Parathyroid adenoma (tissue), 2 donors: ENCODE results near the gene SPEM2.

ENCODE experiments used
- H2AFZ ChIP-seq: fragments of 300-600 bp; sonication (generic); one replicate; pipeline ENCODE4 v1.7.0; 2017; ENCODE audit warnings: antibody characterized with exemption, mild to moderate bottlenecking
- H3K27ac ChIP-seq: fragments of 300-600 bp; sonication (generic); one replicate; pipeline ENCODE4 v1.7.0; 2017
- H3K27me3 ChIP-seq: fragments of 300-600 bp; sonication (generic); one replicate; pipeline ENCODE4 v1.7.0; 2017; ENCODE audit warnings: low read length; ENCODE audit not compliant: control insufficient read depth, insufficient read depth
- H3K36me3 ChIP-seq: fragments of 300-600 bp; sonication (generic); one replicate; pipeline ENCODE4 v1.7.0; 2017; ENCODE audit warnings: low read length; ENCODE audit not compliant: control insufficient read depth, insufficient read depth
- H3K4me1 ChIP-seq: fragments of 300-600 bp; sonication (generic); one replicate; pipeline ENCODE4 v1.7.0; 2017; ENCODE audit warnings: control low read depth
- H3K4me2 ChIP-seq: fragments of 300-600 bp; sonication (generic); one replicate; pipeline ENCODE4 v1.7.0; 2017; ENCODE audit warnings: low read length
- H3K4me3 ChIP-seq: fragments of 300-600 bp; sonication (generic); one replicate; pipeline ENCODE4 v1.7.0; 2017; ENCODE audit warnings: low read depth, low read length
- H3K79me2 ChIP-seq: fragments of 300-600 bp; sonication (generic); one replicate; pipeline ENCODE4 v1.7.0; 2017; ENCODE audit warnings: control low read depth
- H3K9ac ChIP-seq: fragments of 300-600 bp; sonication (generic); one replicate; pipeline ENCODE4 v1.7.0; 2017; ENCODE audit warnings: mild to moderate bottlenecking
- H3K9me3 ChIP-seq: fragments of 300-600 bp; sonication (generic); one replicate; pipeline ENCODE4 v1.7.0; 2017; ENCODE audit warnings: low read length; ENCODE audit not compliant: control insufficient read depth
- TF ChIP-seq, protein P1 (sequence below): fragments of 300-600 bp; sonication (generic); IDR thresholded peaks from one replicate; pipeline ENCODE4 v1.7.0; 2017; ENCODE audit warnings: antibody characterized with exemption, mild to moderate bottlenecking
- donor health status: primary hyperparathyroidism.

Gene SPEM2

GRCh38 chr17:7403727-7403976 is 21.8 kb upstream of the SPEM2 start:
- TF ChIP-seq, protein P1, sequence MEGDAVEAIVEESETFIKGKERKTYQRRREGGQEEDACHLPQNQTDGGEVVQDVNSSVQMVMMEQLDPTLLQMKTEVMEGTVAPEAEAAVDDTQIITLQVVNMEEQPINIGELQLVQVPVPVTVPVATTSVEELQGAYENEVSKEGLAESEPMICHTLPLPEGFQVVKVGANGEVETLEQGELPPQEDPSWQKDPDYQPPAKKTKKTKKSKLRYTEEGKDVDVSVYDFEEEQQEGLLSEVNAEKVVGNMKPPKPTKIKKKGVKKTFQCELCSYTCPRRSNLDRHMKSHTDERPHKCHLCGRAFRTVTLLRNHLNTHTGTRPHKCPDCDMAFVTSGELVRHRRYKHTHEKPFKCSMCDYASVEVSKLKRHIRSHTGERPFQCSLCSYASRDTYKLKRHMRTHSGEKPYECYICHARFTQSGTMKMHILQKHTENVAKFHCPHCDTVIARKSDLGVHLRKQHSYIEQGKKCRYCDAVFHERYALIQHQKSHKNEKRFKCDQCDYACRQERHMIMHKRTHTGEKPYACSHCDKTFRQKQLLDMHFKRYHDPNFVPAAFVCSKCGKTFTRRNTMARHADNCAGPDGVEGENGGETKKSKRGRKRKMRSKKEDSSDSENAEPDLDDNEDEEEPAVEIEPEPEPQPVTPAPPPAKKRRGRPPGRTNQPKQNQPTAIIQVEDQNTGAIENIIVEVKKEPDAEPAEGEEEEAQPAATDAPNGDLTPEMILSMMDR = no peak
- peaks cover 11% of the 10 kb centered on the region for H3K4me1 ChIP-seq
- no peaks in the 10 kb centered on the region for H3K9me3 ChIP-seq
- H3K4me2 ChIP-seq = peak overlapping the region; percentile 87
- H2AFZ ChIP-seq = peak overlapping the region; percentile 80
- H3K9ac ChIP-seq = no peak overlapping the region
- H3K27ac ChIP-seq = peak overlapping the region; percentile 72
- H3K36me3 ChIP-seq = no peaks in the 10 kb centered on the region
- peaks cover 3% of the 10 kb centered on the region for H3K79me2 ChIP-seq
- peak overlapping the region; percentile 90 for H3K4me3 ChIP-seq
- H3K27me3 ChIP-seq = no peaks in the 10 kb centered on the region

- H3K4me1 ChIP-seq = peaks cover 11% of the 10 kb centered on the region
- no peaks in the 10 kb centered on the region for H3K36me3 ChIP-seq
- TF ChIP-seq, protein P1 = no peak
- peak within 1 kb of the TSS; percentile 87 for H3K4me2 ChIP-seq
- H2AFZ ChIP-seq = peak within 1 kb of the TSS; percentile 81
- peaks cover 3% of the 10 kb centered on the region for H3K79me2 ChIP-seq
- H3K27me3 ChIP-seq = no peaks in the 10 kb centered on the region
- H3K27ac ChIP-seq = peak within 1 kb of the TSS; percentile 72
- peak within 1 kb of the TSS; percentile 90 for H3K4me3 ChIP-seq
- H3K9me3 ChIP-seq = no peaks in the 10 kb centered on the region
- peak within 1 kb of the TSS; percentile 11 for H3K9ac ChIP-seq
These were observed 21.3 kb upstream of the SPEM2 start, which contains the start of gene TMEM256 for GRCh38 chr17:7403977-7404736. TMEM256 (minus strand) TSS chr17:7404097; CDS start chr17:7404084, 13 bp downstream.

DNA sequence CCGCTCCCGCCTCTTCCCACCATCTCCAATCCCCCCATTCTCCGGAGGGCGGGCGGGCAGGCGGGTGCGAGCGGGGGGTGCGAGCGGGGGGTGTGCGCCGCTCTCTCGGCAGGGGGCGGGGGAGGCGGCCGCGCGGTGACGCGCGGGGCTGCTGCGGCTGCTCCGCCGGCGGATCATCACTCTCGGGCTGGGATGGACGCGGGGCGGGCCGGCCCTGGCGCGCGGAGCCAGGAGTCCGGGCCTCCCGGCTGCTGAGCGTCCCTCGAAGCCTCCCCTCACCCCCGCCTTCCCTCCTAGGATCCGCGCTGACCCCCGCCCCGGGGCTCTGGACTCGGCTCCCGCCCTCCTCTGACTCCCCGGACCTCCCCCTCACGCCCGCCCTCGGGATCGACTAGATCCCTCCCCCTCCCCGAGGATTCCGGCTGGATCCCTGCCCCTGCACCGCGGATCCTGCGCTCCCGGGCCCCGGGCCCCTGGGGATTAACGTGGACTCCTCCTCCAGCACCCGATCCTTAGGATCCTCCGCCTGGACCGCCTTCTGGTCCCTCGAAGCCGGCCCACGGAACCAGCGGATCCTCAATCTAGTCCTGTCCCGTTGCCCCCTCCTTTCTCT is 20.6 kb upstream of the SPEM2 start:
- Histone ChIP-seq H3K36me3 (no peaks in the 10 kb centered on the region), H3K9me3 (no peaks in the 10 kb centered on the region), H3K4me2 (peak overlapping the region; percentile 87), H3K4me1 (peaks cover 11% of the 10 kb centered on the region), H3K79me2 (peaks cover 3% of the 10 kb centered on the region), H3K9ac (no peak overlapping the region), H3K4me3 (peak overlapping the region; percentile 65), H3K27ac (peak overlapping the region; percentile 72), H2AFZ (peak overlapping the region; percentile 81), H3K27me3 (no peaks in the 10 kb centered on the region)
- TF ChIP-seq, protein P1 = no peak

DNA sequence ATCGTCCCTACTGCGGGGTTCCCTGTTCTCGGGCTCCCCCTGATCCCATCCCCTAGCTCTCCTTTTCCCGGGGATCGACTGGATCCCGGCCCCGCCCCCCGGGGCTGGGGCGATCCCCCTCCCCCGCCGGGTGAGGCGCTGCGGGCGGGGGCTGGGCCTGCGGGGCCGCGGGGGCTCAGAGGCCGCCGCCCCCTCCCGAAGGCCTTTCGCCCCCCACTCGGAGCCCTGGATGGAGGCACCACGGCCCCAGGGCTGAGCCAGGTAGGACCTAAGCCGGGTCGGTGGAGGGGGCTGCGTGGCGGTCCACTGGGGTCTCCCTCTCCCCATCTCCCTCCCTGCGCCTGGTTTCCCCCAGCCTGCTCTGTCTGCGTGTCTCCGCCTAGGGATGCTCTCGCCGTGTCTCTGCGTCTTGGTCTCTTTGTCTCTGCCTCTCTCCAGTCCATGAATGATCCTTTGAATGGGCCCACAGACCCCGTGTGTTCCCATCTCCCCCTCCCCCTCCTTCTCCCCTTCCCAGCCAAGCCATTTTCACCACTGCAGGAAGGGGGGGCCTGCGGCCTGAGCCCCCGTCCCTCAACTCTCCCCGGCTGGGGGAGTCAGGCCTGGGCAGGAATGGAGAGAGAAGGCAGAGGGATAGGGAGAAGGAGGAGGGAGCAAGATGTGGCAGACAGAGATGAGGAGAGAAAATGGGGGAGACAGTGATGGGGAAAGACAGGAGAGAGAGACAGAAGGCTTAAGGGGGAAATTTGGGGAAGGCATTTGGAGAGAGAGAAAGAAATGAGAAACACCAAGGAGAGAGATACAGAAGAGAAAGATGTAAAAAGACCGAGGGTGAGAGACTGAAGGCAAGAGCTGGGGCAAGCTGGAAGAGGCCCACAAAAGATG is 19.8 kb upstream of the SPEM2 start:
- peak overlapping the region; percentile 81 for H2AFZ ChIP-seq
- TF ChIP-seq, protein P1 = no peak
- H3K4me3 ChIP-seq = peak overlapping the region; percentile 65
- peak overlapping the region; percentile 87 for H3K4me2 ChIP-seq
- H3K36me3 ChIP-seq = no peaks in the 10 kb centered on the region
- no peaks in the 10 kb centered on the region for H3K27me3 ChIP-seq
- no peaks in the 10 kb centered on the region for H3K9me3 ChIP-seq
- H3K79me2 ChIP-seq = peaks cover 3% of the 10 kb centered on the region
- peak overlapping the region; percentile 72 for H3K27ac ChIP-seq
- no peak overlapping the region for H3K9ac ChIP-seq
- H3K4me1 ChIP-seq = peaks cover 11% of the 10 kb centered on the region
